ENCODE results near the gene ATXN1. TPM values are rescaled to one million over a fixed set of nuclear protein-coding genes. Genes with fewer than 3 reads are reported as not detected.

Gene ATXN1
- total RNA-seq, 2 donors from 2014 or later = 121 to 135 TPM

- no peak overlapping the region for H3K4me3 Mint-ChIP-seq
- H3K9me3 ChIP-seq (ENCODE audit: control insufficient read depth, low read length, poor library complexity, severe bottlenecking) = no peaks in the 10 kb centered on the region
- H3K27ac Mint-ChIP-seq = no peak overlapping the region
- ATAC-seq = no peak
- DNase-seq = no peak
- peaks cover 23% of the 10 kb centered on the region for H3K27me3 Mint-ChIP-seq
- H3K4me1 Mint-ChIP-seq = no peaks in the 10 kb centered on the region
- H3K36me3 Mint-ChIP-seq (ENCODE audit: low read depth) = peaks cover 4% of the 10 kb centered on the region
Observed at GRCh38 chr6:16257999-16258708, 503.1 kb downstream of the ATXN1 start.

DNA sequence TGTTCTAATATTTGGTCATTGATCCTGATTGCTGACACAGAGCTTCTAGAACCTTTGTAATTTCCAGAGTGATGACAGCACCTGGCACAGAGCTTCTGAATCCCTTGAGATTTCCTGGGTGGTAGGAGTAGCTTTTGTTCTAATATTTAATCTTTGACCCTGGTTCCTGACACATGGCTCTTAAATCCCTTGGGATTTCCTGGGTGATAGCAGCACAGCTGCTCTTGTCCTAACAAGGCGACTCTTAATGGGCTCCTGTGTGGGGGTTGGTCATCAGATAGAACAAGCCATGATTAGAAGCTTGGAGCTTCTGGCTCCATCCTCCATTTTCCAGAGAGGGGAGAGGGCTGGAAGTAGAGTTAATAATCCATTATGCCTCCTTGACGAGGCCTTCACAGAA is 504.5 kb downstream of the ATXN1 start:
- no peak overlapping the region for H3K4me3 Mint-ChIP-seq
- DNase-seq (no peak), ATAC-seq (no peak)
- no peak overlapping the region for H3K27ac Mint-ChIP-seq
- no peaks in the 10 kb centered on the region for H3K9me3 ChIP-seq (ENCODE audit: control insufficient read depth, low read length, poor library complexity, severe bottlenecking)
- H3K4me1 Mint-ChIP-seq = no peaks in the 10 kb centered on the region
- peaks cover 32% of the 10 kb centered on the region for H3K27me3 Mint-ChIP-seq
- peaks cover 4% of the 10 kb centered on the region for H3K36me3 Mint-ChIP-seq (ENCODE audit: low read depth)

DNA sequence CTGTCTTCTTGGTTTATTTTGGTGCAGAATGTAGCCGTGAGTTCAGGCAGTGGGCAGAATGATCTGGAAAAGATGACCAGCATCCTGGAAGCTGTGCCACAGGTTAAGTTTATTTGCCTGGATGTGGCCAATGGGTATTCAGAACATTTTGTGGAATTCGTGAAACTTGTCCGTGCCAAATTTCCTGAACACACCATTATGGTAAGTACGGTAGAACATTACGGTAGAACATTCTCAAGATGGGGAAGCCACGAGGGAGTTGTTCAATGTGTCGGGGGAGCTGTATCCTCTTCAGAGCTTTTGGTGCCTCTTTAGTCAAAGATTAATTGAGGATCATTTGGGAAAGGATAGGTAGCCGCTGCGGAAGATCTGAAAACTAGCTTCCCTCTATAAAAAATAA is 506.7 kb downstream of the ATXN1 start:
- no peaks in the 10 kb centered on the region for H3K9me3 ChIP-seq (ENCODE audit: control insufficient read depth, low read length, poor library complexity, severe bottlenecking)
- DNase-seq (no peak), ATAC-seq (no peak)
- H3K27ac Mint-ChIP-seq = no peak overlapping the region
- no peaks in the 10 kb centered on the region for H3K4me1 Mint-ChIP-seq
- peaks cover 4% of the 10 kb centered on the region for H3K36me3 Mint-ChIP-seq (ENCODE audit: low read depth)
- H3K4me3 Mint-ChIP-seq = no peak overlapping the region
- H3K27me3 Mint-ChIP-seq = peaks cover 30% of the 10 kb centered on the region

DNA sequence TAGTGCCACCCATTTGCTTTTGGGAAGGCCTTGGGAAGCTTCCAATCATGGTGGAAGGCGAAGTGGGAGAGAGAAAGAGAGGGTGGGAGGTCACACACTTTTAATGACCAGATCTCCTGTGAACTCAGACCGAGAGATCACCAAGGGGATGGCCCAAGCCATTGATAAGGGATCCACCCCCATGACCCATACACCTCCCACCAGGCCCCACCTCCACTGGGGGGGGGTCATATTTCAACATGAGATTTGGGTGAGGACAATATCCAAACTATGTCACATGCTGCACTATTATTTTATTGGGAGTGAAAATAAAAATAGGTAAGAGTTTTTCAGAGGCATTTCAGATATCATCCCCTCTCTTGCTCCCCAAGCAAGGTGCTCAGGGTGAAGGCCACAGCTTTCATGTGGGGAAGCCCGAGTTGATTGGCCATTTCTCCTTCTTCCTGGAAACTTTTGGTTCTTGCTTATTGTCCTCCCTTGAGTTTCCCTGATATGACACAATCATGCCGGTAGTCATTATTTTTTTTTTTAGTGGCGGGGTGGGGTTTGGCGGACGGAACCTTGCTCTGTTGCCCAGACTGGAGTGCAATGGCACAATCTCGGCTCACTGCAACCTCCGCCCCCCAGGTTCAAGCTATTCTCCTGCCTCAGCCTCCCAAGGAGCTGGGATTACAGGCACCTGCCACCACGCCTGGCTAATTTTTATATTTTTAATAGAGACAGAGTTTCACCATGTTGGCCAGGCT is 507.7 kb downstream of the ATXN1 start:
- no peak for DNase-seq
- no peaks in the 10 kb centered on the region for H3K4me1 Mint-ChIP-seq
- peaks cover 20% of the 10 kb centered on the region for H3K27me3 Mint-ChIP-seq
- no peak for ATAC-seq
- H3K4me3 Mint-ChIP-seq = no peak overlapping the region
- no peak overlapping the region for H3K27ac Mint-ChIP-seq
- peaks cover 6% of the 10 kb centered on the region for H3K36me3 Mint-ChIP-seq (ENCODE audit: low read depth)
- no peaks in the 10 kb centered on the region for H3K9me3 ChIP-seq (ENCODE audit: control insufficient read depth, low read length, poor library complexity, severe bottlenecking)

DNA sequence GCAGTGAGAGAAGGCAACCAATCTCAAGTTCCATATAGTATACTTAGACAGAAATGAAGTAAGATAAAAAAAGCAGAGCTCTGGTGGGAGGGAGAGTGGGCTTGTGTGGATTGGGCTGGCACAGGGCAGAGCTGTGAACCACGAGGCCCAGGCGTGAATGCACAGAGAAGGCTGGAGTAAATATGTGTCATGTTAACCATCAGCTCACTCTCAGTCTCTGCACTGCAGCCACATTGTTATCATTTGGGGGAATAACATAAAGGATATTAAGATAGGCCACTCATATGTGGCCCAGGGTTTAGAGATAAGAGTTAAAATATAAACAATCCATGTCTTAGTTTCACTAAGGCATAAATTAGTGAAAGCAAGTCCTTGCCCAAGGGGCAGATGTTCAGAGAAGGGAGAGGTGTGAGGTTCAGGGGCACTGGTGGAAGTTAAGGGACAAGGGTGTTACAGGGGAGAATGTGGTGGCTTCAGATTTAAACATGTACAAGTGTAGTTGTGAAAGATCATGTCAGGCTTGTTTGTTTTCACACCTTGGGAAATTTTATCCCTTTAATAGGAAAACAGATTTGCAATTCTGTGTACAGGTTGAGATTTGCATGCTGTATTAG is 508.5 kb downstream of the ATXN1 start:
- no peaks in the 10 kb centered on the region for H3K4me1 Mint-ChIP-seq
- H3K36me3 Mint-ChIP-seq (ENCODE audit: low read depth) = peaks cover 2% of the 10 kb centered on the region
- DNase-seq (no peak), ATAC-seq (no peak)
- H3K9me3 ChIP-seq (ENCODE audit: control insufficient read depth, low read length, poor library complexity, severe bottlenecking) = no peaks in the 10 kb centered on the region
- H3K4me3 Mint-ChIP-seq = no peak overlapping the region
- peaks cover 20% of the 10 kb centered on the region for H3K27me3 Mint-ChIP-seq
- no peak overlapping the region for H3K27ac Mint-ChIP-seq

GRCh38 chr6:16251706-16252105 is 509.6 kb downstream of the ATXN1 start:
- H3K4me1 Mint-ChIP-seq = no peaks in the 10 kb centered on the region
- peaks cover 23% of the 10 kb centered on the region for H3K27me3 Mint-ChIP-seq
- ATAC-seq (no peak), DNase-seq (no peak)
- peaks cover 2% of the 10 kb centered on the region for H3K36me3 Mint-ChIP-seq (ENCODE audit: low read depth)
- H3K27ac Mint-ChIP-seq = no peak overlapping the region
- H3K9me3 ChIP-seq (ENCODE audit: control insufficient read depth, low read length, poor library complexity, severe bottlenecking) = no peaks in the 10 kb centered on the region
- H3K4me3 Mint-ChIP-seq = no peak overlapping the region

DNA sequence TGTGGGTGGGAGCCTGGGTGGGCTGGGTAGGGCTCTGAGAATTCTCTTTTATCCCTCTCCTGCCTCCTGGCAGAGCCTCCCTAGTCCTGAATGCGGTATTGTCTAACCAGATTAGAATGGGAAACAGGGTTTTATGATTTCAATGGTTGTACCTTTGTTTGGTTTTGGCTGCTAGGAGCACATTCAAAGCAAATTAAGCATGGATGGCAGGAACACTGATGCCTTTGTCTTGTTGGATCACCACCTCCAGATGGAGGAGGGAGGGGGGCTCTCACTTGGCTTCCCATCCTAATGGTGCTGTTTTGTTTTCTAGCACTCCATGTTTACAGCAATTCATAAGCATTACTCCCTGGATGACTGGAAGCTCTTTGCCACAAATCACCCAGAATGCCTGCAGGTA is 511.3 kb downstream of the ATXN1 start:
- peaks cover 26% of the 10 kb centered on the region for H3K27me3 Mint-ChIP-seq
- no peak for DNase-seq
- H3K36me3 Mint-ChIP-seq (ENCODE audit: low read depth) = peaks cover 7% of the 10 kb centered on the region
- peaks cover 3% of the 10 kb centered on the region for H3K4me1 Mint-ChIP-seq
- no peak overlapping the region for H3K27ac Mint-ChIP-seq
- H3K9me3 ChIP-seq (ENCODE audit: control insufficient read depth, low read length, poor library complexity, severe bottlenecking) = no peaks in the 10 kb centered on the region
- ATAC-seq = no peak
- no peak overlapping the region for H3K4me3 Mint-ChIP-seq
